H54 (cell line): ENCODE results near the gene EGF.
"Not testable (repeated sequence)": the region's sequence is repeated elsewhere in the genome, so short reads cannot be mapped to it uniquely, and the experiment has no call there.

ENCODE experiments used
- DNase-seq: peaks from one replicate; pipeline ENCODE4 v3.0.0; 2011; ENCODE audit warnings: low spot score, mixed read lengths; ENCODE audit not compliant: insufficient read length
- FAIRE-seq: peaks from 3 replicates; lab custom pipeline; 2011; peaks lifted over from hg19 to GRCh38; lab: Jason Lieb, UNC
- POLR2A ChIP-seq: IDR thresholded peaks from 2 replicates; pipeline ENCODE4 v1.6.1; 2011; ENCODE audit warnings: low read depth, mild to moderate bottlenecking, low read length

Gene EGF

DNA sequence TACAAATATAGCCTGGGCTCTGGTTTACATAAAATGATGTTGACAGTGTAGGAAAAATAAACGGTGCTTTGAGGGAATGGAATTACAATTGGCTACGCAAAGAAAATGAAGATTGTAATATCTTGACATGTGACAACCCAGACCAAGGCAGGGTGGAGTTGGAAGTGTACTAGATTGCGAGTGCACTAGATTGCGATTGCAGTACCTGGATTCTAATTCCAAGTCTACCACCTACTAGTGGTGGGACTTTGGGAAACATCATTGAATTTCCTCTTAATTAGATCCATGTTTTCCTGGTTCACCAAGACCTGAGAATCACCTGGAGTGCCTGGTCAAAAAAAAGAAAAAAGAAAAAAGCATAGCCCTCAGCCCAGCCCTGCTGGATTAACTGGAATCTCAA is 18.6 kb downstream of the EGF start:
- DNase-seq, result no peak
- FAIRE-seq, result no peak
- TF ChIP-seq POLR2A, result no peak

DNA sequence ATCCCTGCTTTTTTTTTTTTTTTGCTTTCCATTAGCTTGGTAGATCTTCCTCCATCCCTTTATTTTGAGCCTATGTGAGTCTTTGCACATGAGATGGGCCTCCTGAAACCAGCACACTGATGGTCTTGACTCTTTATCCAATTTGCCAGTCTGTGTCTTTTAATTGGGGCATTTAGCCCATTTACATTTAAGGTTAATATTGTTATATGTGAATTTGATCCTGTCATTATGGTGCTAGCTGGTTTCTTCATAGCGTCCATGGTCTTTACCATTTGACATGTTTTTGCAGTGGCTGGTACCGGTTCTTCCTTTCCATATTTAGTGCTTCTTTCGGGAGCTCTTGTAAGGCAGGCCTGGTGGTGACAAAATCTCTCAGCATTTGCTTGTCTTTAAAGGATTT is 24.7 kb downstream of the EGF start:
- not testable (repeated sequence) for FAIRE-seq, DNase-seq

DNA sequence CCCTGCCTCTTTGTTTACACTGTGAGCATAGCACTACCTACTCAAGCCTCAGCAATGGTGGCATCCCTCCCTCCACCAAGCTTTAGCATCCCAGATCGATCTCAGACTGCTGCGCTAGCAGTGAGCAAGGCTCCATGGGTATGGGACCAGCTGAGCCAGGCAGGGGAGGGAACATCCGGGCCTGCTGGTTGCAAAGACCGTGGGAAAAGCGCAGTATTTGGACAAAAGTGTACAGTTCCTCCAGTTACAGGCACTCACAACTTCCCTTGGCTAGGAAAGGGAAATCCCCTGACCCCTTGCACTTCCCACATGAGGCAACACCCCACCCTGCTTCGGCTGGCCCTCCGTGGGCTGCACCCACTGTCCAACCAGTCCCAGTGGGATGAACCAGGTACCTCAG is 26.5 kb downstream of the EGF start:
- TF ChIP-seq POLR2A, result no peak
- FAIRE-seq, result no peak

DNA sequence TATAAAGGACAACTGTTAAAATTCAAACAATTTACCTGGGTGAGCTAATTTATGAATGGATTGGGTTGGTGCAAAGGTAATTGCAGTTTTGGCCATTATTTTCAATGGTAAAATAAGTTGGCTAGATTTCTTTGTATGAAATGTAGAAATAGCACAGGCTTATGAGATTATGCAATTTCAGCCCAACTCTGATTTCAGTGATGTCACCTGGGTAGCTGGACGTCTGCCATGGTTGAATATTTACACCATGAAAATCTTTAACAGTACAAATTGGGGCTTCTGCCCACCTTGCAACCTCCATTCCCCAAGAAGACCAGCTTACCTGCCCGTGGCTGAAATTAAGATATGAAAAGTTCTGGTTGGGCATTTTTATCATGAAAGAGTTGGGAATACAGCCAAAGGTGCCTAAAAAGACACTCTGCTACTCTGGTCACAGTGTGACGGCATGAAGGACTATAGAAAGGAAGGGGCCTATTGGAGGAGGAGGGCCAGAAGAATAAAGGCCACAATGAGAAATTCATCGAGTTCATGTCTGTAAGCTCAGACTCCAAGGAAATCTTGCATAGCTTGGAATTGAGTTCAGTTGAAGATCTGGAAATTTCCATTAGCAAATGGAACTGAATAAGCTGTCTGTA is 29.7 kb downstream of the EGF start:
- no peak for TF ChIP-seq POLR2A
- DNase-seq, result no peak
- no peak for FAIRE-seq

More for the DNA sequence above, 26.5 kb downstream of the EGF start:
- no peak for DNase-seq

DNA sequence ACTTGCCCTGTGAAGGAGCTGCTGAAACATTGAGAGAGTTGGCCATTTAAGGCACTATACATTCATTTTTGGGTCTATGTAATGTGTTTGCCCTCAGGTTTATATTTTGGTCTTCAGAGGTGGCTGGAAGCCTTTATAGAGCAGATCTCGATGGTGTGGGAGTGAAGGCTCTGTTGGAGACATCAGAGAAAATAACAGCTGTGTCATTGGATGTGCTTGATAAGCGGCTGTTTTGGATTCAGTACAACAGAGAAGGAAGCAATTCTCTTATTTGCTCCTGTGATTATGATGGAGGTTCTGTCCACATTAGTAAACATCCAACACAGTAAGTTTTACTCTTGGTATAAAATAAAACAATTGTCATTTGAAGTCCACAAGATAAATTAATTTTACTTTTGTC is 31.1 kb downstream of the EGF start:
- DNase-seq (no peak), FAIRE-seq (no peak)
- TF ChIP-seq POLR2A, result no peak

DNA sequence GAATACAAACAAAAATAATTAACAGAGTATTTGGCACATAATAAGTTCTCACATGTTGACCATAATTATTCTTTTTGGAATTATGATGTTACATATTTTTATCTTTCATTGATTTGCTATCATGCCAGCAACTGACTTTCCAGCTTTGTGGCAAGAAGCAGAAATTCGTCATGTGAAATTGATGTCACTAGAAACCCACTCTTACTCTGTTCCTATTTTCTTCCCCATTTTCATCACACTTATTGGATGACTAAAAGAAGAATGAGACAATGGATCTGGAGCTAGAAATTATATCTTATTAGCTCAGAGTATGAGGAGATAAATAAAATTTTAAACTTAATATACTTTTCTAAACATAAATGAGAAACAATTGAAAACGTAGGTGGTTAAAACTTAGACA is 31.9 kb downstream of the EGF start:
- TF ChIP-seq POLR2A, result no peak
- DNase-seq, result no peak
- FAIRE-seq, result no peak

DNA sequence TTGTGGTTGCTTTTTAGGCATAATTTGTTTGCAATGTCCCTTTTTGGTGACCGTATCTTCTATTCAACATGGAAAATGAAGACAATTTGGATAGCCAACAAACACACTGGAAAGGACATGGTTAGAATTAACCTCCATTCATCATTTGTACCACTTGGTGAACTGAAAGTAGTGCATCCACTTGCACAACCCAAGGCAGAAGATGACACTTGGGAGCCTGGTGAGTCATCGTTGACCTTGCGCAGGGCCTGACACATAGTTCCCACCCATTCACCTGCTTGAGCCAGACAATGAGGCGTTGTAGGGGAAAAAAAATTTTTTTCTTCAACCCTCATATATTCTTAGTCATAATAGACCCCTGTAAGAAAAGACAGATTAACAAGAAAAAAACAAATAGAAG is 32.4 kb downstream of the EGF start:
- FAIRE-seq, result no peak
- DNase-seq, result no peak
- TF ChIP-seq POLR2A, result no peak

DNA sequence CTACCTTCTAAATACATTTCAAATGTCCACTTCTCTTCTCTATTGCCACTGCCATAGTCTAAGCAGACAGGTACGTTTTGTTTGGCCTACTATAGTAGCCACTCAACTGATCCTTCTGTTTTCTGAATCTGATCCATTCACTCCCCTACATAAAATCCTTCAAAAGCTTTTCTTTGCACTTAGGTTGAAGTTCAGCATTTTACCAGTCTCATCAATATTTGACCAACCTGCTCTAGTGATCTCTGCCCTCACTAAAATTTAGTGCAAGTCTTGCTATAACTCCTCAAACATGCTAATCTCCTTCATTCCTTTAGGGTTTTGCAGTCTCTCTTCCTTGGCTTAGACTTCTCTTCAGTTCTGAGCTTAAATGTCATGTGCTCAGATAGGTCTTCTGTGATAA is 33.4 kb downstream of the EGF start:
- no peak for DNase-seq
- FAIRE-seq, result no peak
- TF ChIP-seq POLR2A, result no peak

DNA sequence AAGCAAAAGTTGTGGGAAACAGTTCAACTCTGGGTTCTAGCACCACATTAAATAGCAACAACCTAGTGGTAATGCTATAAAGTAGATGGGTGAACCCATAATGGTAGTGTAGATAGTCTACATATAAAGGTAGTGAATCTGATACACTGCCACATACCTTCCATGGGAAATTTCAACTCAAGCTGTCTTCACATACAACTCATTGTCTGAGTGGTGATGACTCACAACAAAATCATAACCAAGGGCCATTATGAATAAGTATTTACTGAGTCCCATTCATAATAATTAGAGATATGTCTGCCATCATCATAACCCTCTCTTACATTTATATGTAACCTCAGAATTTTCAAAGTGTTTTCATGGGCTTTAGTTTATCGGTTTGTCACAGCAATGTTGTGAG is 34.8 kb downstream of the EGF start:
- FAIRE-seq, result peak; percentile 23
- no peak for DNase-seq
- no peak for TF ChIP-seq POLR2A

DNA sequence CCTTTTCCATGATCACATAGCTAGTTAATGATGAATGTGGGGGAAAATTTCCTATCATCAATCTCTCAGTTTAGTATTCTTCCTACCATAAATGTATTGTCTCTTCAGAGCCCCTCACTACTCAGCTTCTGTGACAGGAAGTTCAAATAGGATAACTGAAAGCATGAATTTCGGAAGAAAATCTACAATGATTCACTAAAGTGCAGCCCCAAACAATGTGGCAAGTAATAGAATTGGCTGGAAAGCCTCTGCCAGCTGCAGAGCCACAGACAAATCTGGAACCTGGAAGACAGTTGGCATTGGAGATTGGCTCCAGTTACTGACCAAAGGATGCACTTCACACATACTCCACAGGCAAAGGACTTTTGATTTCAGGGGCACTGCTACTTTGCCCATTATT is 35.2 kb downstream of the EGF start:
- no peak for TF ChIP-seq POLR2A
- DNase-seq (no peak), FAIRE-seq (no peak)

DNA sequence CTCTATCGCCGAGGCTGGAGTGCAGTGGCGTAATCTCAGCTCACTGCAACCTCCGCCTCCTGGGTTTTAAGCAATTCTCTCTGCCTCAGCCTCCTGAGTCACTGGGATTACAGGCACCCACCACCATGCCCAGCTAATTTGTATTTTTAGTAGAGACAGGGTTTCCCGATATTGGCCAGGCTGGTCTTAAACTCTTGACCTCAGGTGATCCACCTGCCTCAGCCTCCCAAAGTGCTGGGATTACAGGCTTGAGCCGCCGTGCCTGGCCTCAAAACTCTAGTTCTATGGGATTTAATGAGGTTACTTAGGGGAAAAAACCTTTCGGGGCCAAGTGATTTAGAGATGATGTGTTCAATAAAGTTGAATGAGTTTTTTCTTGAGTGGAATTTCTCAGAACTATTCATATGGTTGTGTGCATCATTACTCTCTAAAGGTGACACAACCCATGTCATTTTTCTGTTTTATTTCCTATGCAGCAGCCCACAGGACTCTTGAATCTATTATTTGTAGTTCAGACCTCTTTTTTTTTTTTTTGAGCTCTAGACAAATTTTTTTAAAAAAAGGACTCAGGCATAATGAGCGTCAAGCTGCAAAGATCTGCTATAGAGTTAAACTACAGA is 36.5 kb downstream of the EGF start:
- not testable (repeated sequence) for DNase-seq

DNA sequence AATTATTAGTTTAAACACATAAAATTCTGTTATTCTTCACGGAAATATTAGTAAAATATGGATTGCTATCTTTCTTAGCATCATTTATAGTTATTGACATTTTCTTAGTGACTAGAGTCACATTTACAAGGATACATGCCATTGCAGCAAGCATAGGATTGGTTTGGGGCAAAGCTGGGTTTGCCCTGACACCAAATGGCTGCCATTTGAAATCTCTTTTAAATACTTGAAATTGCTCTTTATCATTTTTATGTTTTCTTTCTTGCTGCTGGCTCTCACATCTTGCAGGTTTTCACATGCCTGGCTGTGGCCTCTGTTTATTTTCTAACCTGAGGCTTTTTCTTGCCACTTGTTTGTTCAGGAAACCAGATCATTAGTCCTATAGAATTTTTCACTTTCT is 39.9 kb downstream of the EGF start:
- DNase-seq, result no peak
- TF ChIP-seq POLR2A, result no peak
- no peak for FAIRE-seq

More for the DNA sequence above, 36.5 kb downstream of the EGF start:
- FAIRE-seq, result not testable (repeated sequence)

DNA sequence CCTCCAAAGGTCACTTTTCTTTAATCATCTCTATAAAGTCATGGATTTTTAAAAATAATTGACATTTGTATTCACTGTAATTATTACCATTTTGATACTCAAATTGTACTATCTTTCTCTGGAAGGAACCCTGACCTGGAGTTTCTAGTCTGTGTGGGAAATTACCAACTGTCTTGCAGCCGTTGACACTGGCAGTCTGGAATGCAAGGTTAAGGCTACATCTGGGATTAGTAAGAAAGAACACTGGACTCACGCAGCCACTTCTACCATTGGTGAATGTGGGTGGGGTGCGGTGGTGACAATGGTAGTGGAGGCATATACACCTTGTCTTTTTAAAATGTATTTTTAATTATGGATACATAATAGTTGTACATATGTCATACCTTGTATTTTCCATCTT is 40.9 kb downstream of the EGF start:
- FAIRE-seq, result no peak
- no peak for DNase-seq
- no peak for TF ChIP-seq POLR2A

DNA sequence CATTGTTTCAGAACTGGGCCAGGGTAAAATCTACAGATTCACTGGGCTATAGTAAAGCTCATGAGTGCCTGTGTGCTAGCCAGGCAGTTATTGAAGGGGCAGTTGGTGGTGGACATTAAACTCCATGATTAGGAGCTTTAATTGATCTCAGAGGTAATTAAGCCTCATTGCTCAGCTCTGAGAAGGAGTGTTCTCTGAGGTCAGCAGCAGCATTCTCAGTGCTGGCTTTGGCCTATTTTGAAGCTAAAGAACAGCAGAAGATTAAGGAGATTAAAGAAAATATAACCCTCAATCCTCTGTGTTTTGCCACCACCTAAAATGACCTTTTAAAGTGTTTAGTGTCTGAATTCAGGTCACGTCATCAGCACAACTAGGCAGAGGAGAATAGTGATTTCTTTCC is 42.5 kb downstream of the EGF start:
- no peak for FAIRE-seq

DNA sequence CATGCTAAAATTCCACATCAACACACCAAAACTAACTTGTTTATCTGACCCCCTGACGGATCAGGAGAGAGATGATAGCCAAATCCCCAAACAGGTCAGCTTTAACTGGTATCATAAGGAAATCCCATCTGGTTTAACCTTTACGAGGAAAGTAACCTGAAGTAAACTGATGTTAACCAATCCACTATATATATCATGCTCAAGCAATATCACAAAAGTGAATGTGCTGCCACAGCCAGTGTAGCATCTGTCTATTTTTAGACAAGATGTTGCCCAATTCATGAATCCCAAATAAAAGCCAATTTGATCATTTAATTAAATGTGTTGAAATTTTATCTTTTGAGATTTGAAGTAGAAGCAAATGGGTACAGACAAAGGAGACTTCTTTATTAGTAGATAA is 44.5 kb downstream of the EGF start:
- no peak for DNase-seq
- TF ChIP-seq POLR2A, result no peak
- FAIRE-seq, result no peak

More for the DNA sequence above, 42.5 kb downstream of the EGF start:
- no peak for DNase-seq
- no peak for TF ChIP-seq POLR2A
